Endometrial microvascular endothelial cells (primary cell): ENCODE data around the gene SLC24A3. TPM values are rescaled to one million over a fixed set of nuclear protein-coding genes. Genes with fewer than 3 reads are reported as not detected.

Experiments
- in situ Hi-C: cut with HindIII; loops from 2 replicates; pipeline ENCODE4 v1.10.0; 2017; ENCODE audit warnings: low sequenced_read_pairs, low pct_unique_long_range_greater_than_20kb; ENCODE audit errors: inconsistent ontology term
- total RNA-seq: library from RNA; depleted of rRNA; stranded (reverse); fragments of >200 nt; gene quantifications from one replicate; pipeline ENCODE4 v1.2.3, GENCODE V29; 2015; ENCODE audit errors: inconsistent ontology term

The SLC24A3 gene
- total RNA-seq, 1 donor from 2014 or later: not detected

DNA sequence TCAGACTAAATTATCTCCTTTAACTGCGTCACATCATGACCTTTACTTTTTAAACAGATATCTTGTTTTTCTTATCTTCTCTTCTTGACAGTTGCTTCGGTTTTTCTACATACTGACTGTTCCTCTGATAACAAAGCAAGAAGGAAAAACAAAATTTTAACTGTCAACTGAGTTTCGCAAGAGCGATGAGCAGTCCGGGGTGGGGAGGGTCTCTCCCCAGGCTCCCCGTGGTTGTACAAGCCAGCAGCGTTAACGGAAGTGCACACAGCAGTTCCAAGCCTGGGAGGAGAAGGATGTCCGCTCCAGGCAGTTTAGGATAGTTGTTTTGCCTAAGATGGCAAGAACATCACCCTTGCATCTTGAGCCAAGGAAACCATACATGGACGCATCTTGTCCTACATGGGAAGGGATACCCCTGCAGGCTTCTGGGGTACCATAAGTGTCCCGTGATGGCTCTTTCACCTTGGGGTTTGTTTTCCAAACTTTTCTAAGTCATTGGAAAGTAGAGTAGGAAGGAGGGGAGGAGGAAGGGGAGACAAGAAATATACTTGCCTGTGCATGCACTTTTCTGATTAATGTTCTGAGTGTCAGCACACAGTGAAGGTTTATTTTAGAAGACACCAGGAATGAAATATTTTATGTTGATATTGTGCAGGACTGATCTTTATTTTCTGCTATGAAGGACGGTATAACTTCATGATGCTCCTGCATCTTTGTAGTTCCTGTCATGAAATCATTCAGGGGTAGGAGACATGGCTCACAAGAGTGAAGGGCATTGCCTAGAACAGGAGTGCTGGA lies 20.8 kb downstream of the SLC24A3 start:
- in situ Hi-C loops: no loop called here

DNA sequence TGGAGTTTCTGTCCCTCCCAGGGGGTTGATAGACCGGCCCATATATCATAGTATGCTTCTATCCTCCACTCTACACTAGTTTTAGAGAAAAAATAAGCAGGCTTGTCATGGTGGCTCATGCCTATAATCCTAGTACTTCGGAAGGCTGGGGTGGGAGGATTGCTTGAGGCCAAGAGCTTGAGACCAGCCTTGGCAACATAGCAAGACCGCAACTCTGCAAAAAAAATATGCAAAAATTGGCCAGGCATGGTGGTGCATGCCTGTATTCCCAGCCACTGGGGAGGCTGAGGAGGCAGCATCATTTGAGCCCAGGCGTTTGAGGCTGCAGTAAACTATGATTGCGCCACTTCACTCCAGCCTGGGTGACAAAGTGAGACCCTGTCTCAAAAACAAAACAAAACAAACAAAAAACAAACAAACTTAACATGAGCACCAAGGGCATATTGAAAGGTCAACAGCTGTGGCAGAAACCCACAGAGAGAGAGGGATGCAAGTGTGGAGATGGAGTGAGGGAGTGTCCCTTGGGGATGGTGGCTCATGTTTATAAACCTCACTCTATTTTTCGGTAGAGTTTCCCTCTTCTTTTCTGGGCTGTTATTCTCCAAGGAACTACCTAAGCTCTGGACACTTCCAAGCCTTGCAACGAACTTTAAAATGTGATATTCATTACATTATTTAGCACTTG lies 24.1 kb downstream of the SLC24A3 start:
- in situ Hi-C loops: no loop called here

GRCh38 chr20:19241440-19241839 lies 29.0 kb downstream of the SLC24A3 start:
- in situ Hi-C loops: no loop called here

DNA sequence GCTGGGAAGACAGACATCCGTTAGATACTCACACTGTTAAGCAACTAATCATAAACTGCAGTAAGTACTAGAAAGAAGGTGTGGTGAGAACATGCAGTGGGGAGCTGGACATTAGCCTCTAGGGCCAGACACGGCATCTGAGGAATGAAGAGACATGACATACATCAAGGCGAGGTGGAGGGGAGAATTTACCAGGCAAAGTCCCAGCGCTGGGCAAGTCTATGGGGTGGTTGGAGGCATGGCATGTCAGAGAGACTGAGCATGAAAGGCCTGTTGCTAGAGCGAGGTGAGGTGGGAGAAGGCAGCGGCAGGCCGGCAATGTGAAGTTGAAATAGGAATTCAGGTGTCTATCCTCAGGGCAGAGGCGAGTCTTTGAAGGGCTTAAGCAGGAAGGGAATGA lies 31.8 kb downstream of the SLC24A3 start:
- in situ Hi-C loops: no loop called here

DNA sequence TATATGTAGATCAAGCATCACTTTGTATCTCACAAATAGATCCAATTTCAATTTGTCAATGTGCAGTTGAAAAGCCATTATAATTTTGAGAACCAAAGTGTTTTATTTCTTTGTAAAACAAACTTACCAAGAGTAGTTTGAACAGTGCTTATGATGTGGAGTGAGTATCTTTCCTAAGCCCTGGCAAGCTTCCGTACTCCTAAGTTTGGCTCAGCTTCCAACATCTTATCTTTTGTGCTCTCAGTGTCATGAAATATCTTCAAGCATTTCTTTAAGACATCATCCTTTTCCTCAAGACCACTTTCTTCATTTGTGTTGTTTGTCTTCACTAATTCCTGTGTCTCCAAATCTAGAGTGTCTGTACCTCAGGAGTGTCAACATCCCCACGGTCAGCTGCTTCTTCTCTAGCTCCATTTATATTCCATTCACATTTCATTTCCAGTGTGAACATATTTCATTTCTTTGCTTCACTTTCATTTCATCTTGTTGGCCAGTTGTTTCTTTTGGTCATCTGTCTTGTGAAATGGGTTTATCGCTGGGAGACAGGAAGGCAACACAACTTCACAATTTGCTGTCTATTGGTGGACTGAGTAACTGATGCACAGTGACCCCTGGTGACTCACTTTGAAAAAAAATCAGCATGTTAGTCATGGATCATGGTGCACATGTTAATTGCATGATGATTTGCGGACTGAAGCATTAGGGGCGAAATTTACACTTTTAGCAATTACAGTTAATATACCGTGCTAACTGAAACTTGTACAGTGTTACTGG lies 36.9 kb downstream of the SLC24A3 start:
- in situ Hi-C loops: no loop called here

DNA sequence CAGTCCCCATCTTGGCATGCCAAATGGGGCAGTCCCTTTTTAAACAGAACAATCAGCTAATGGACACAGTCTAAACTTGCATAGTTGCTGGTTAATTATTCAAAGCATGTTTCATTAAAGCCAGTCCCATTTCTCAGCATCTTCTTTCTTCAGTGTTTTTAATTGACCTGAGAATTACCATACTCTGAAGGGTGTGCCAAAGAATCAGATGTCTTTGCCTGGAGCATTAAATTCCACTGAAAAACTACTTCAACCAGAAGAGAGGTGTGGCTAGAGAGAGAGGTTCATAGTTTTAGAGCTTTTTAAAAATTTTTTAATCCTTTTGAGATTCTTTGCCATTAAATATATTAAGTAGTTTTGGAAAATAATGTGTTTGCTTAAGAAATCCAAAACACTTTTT lies 37.9 kb downstream of the SLC24A3 start:
- in situ Hi-C loops: no loop called here

DNA sequence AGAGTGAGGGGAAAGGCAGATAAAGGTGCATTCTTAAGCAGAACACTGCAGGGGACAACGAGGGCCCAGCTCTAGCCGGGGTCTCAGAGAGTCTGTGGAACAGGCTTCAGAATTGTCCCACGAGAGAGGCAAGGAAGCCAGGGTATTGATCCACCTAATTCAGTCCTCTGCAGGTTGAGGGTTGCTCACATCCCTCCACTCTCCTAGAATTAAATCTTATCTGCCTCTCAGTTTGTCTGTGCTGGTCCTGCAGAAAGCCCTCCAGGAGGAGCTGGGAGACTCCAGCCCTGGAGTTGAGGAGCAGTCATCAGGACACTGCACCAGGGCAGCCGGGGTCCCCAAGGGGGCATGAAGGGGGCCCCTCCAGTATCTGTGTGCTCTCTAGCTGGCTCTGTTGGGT lies 39.1 kb downstream of the SLC24A3 start:
- in situ Hi-C loops: no loop called here

DNA sequence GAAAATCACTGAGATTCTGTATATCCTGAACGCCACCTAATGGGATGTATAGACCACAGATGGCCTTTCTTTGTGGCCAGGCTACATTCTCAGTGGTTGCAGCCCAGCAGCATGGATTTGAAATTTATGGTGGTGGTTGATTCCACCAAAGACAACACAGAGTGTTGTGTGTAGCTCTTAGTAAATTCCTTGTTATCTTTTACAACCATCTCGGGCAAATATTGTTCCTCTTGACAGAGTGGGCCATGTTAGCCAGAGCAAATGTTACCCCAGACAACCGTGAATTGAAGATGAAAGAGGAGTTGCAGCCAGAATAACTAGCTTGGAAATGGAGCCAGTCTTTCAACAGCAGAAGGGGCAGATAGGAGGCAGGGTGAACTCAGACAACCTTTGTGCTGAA lies 39.5 kb downstream of the SLC24A3 start:
- in situ Hi-C loops: no loop called here

- in situ Hi-C loops: no loop called here
These were observed 40.1 kb downstream of the SLC24A3 start for GRCh38 chr20:19252451-19253120.

- in situ Hi-C loops: no loop called here
These were observed 40.9 kb downstream of the SLC24A3 start for GRCh38 chr20:19253316-19253715.

DNA sequence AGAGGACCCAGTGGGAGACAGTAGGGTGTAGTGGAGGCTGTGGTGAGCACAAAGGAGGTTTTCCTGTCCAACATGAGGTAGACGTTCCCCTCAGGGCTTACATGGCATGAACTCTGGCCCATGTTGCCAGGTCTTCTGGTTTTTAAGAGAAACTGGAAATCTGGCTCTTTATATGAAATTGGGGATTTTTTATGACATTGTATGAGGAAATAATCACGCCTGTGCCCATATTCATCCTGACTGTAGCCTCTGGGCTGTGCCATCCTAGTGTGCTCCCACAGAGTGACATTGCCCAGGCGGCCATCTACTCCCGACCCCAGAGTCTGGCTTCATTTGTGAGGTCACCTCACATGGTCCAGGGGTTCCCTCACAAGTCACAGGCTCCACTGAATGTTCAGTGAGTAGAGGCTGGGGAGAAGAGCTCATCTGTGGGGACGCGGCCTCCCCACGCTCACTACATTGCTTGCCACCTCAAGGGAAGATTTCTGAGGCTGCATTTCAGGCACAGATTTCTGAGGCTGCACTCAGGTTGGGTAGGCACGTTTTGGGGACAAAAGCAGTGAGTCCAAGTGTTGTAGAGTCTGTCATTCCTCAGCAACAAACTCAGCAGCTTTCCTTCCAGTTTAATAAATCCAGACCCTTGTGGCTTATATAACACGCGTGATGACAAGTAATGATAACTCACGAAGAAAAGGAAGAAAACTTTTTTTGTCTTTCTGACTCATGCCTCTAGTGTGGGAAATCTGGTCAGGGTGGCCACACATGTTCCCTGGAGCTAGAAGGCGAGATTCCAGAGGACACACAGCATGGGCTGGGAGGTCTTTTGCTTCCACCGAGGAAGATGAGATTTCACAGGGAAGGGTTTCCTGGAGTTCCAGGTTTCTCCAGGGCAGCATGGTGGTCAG lies 41.7 kb downstream of the SLC24A3 start:
- in situ Hi-C loops: no loop called here

GRCh38 chr20:19254956-19255355 lies 42.5 kb downstream of the SLC24A3 start:
- in situ Hi-C loops: no loop called here

DNA sequence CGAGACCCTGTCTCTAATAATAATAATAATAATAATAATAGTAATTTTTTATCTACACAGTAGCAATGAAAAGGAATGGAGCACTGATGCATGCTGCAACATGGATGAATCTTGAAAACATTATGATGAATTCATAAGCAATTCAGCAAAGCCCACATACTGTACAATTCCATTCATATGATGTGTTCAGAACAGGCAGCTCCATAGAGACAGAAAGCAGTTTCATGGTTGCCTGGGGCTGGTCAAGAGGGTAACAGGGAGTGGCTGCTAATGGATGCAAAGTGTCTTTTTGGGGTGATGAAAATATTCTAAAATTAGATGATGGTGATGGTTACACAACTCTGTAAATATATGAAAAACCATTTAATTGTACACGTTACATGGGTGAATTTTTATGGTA lies 43.6 kb downstream of the SLC24A3 start:
- in situ Hi-C loops: no loop called here

DNA sequence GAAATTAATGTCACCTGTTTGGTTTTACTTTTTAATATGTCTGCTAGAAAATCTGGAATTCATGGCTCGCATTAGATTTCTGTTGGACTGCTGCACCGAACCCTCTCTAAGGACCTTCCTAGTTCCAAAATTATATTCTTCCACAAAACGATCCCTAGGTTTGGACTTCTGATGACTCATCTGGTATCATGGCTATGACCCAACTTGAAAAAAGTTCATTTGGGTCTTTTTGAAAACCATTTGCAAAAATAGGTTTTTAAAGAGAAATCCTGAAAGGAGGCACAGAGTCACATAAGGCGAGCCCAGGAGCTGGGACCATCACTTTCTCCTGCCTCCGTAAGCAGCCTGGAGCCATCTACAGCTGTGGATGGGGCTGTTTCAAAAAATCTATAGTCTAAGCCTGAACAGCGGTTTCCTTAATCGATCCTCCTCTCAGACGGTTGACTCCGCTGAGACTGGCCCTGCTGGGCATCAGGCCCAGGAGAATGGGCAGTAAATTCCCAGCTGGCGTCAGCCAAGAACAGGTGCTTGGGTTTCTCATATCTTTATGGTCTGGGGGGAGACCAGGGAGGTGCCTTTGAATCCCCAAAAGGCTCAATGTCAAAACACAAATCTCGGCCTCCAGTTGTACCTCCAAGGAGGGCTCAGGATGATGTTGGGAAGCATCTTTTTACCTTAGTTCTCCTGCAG lies 44.6 kb downstream of the SLC24A3 start:
- in situ Hi-C loops: no loop called here

DNA sequence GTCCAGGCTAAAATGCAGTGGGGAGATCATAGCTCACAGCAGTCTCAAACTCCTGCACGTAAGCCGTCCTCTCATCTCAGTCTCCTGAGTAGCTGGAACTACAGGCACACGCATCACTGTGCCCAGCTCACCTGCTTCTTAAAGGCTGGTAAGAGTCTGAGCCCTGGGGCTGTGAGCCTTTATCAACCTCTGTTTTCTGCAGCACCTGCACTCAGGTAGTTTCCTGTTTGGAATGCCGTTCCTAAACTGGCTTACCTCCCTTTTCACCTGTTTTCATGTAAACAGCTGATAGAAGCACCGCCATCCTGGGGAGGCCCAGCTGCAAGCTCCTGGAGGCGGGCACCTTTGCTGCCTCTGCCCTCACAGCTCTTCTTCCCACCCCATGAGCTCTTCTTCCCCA lies 45.4 kb downstream of the SLC24A3 start:
- in situ Hi-C loops: no loop called here

- in situ Hi-C loops: no loop called here
These were observed 46.7 kb downstream of the SLC24A3 start for GRCh38 chr20:19259141-19259591.

DNA sequence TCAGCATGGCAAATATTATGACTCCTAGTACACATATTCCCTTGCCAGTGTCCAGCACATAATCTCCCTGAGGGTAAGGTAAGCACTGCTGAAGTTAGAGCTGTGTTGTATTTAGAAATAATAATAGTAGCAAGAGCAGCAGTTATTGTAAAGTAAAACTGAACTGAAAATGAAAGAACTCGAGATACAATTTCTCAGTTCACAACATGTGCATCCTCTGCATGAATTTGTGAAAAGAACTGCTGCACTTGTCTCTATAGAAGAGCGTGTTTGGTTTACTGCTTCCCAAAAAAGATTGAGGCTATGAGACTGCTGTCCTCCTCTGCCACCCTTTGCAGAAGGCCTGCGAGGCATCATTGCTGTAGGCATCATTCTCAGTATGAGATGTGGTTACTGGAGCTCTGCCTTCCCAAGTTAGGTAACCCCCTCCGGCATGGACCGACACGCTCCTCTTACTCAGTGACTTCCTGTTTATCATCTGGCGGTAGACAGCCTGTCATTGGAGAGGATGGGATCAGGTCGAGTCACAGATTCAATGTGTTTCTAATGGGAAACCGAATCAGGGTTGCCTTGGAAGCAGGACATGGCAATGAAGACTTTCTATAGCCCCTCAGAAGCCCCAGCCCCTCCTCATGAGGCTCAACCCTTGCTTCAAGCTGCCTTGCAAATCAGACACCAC lies 48.1 kb downstream of the SLC24A3 start:
- in situ Hi-C loops: no loop called here
